GM04503 (cell line): ENCODE data around the gene KXD1.
"Not testable (repeated sequence)": the region's sequence is repeated elsewhere in the genome, so short reads cannot be mapped to it uniquely, and the experiment has no call there.

Experiments
- DNase-seq: peaks from one replicate; pipeline ENCODE4 v3.0.0-alpha.2; 2012; ENCODE audit warnings: low read depth

The KXD1 gene, protein sequence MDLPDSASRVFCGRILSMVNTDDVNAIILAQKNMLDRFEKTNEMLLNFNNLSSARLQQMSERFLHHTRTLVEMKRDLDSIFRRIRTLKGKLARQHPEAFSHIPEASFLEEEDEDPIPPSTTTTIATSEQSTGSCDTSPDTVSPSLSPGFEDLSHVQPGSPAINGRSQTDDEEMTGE

DNA sequence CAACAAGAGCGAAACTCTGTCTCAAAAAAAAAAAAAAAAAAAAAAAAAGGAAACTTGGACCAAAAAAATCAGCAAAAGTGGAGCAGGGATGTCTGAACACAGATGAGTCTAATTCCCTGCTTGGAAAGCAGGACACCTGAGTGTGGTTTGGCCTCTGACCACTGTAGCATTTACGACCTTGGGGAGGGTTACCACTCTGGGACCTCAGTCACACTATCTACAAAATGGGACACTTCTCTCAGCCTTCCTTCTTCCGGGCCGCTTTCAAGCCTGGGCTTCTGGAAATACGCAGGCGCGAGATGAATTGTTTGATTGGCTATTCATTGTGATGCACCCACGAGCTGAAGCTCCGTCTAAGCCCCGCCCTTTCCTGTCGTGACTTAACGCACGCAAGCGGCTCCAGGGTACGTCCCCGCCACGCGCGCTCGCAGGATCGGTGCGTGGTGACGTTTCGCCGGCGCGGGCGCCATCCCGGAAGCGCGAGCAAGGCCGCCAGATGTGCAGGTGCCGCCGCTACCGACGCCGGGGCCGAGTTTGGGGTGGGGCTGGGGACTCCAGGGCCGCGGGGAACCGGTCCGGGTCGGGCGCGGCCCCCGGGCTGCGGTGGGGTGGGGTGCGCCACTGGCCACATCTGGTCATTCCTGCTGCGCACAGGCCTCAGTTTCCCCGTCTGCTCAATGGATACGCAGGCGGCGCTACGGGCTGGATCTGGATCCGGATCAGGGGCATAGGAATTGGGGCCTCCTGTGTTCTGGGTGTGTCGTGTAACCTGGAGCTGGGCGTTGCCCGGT lies at the start of gene KXD1:
Gene KXD1, plus strand, starts transcription at position 460 of the 791 bp plus-strand sequence. CDS start 4,187 bp downstream, outside the sequence.
- DNase-seq, result peak; percentile 91

DNA sequence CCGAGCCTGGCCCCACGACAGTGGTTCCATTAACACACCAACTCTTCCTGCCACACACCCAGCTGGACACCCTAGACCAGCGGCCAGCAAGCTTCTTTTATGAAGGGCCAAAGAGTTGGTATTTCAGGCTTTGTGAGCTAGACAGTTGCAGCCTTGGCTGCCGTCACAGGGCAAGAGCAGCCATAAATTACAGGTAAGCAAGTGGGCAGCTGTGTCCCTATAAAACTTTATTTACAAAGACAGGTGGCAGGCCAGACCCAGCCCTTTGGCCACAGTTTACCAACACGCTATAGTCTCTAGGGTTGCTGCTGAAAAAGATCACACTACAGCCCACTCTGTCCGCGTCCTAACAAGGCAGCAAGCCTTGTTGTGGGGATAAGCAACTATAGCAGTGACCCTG lies 49.1 kb upstream of the KXD1 start:
- no peak for DNase-seq

DNA sequence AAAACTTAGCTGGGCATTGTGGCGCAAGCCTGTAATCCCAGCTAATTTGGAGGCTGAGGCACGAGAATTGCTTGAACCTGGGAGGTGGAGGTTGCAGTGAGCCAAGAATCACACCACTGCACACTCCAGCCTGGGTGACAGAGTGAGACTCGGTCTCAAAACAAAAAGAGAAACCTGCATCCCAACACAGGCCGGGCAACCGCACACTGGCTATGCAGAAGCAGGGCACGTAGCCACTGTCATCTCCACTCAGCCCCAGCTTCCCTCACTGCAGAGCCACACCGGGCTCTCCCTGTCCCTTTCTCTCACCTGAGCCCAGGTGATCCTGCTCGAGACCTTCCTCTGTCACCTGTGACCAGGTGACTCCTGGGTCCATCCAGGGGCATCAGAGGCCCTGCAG lies 47.5 kb upstream of the KXD1 start:
- no peak for DNase-seq

DNA sequence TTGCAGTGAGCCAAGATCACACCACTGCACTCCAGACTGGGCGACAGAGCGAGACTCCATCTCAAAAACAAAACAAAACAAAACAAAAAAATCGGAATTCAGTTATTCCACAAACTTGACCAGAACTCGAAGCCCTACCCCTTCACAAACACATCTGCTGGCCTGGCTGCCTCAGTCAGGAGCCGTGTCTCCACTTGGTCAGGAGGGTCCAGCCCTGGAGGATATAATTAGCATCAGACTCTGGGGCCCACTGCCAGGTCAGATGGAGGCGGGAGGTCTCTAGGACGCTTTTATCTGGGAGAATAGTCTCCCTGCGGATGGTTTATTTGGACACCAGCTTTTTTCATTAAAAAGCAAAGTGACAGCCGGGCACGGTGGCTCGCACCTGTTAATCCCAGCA lies 43.8 kb upstream of the KXD1 start:
- DNase-seq, result no peak

DNA sequence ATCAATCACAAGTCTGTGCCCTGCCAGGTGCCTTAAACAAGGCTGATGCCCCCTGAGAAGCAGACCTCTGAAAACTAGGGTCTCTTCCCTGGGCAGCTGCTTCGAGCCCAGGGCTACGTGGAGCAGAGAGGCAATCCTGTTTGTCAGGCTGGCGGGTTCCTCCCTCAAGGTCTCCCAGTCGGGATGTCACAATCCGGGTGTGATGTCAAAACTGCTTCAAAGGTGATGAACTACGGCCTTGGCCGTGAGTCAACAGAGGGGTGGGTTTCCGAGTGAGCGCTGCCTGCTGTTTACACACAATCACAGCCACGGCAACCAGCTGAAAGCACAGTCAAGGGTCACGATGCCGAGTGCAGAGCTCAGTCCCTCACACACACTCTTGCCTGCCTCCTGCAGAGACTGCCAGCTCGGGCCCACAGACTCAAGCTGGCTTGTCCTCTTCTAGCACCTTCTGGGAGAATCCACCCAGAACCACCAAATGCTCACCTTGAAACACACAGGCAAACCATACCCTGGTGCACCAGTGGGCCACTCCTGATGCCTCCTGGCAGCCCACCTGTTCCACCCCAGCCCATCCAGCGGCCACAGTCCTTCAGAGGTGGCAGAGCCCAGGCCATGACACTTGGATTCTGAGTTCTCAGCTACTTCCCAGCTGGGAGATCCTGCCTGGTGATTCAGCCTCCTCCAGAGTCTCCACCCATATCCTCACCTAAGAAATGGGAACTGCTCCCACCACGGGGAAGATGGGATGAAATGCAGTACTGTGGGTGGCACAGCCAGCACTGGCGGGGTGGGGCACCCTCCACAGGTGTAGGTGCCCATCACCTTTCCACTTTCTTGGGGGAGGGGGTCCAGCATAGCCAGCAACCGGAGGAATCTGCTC lies 42.6 kb upstream of the KXD1 start:
- no peak for DNase-seq

DNA sequence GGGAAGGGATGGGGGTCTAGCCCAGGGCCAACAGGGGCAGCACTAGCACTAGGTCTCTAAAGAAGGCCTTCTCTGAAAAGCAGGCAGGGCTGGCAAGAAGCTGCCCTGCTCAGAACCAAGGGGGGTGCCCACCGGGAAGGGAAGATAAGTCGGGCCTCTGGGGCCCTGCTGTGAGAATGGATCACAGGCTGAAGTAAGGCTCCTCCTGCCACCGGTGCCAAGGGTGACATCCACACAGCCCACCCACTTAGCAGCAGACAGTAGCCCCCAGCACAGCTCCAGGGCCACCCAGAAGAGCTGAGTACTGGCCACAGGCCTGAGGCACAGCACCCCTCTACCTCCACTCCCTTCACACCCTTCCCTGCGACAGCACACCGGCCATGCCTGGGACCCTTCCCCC lies 41.7 kb upstream of the KXD1 start:
- no peak for DNase-seq

DNA sequence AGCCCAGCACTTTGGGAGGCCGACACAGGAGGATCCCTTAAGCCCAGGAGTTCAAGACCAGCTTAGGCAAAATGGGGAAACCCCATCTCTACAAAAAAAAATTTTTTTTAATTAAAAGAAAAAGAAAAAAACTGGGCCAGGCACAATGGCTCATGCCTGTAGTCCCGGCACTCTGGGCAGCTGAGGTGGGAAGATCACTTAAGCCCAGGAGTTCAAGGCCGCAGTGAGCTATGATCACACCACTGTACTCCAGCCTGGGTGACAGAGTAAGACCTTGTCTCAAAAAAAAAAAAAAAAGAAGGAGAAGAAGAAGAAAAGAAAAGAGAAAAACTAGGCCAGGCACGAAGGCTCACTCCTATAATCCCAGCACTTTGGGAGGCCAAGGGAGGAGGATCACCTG lies 40.1 kb upstream of the KXD1 start:
- no peak for DNase-seq

DNA sequence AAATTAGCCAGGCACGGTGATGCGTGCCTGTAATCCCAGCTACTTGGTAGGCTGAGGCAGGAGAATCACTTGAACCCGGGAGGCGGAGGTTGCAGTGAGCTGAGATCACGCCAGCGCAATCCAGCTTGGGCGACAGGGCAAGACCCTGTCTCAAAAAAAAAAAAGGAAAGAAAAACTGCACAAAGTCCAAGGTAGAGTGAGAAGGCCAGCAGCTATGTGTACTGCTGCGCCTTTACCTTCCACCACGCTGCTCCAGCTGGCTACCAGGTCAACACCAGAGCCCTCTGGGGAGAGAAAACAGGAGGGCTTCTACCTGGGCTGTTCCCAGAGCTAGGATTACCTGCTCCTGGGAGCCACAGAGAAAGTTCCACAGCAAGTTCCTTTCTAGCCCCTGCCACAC lies 39.0 kb upstream of the KXD1 start:
- no peak for DNase-seq

DNA sequence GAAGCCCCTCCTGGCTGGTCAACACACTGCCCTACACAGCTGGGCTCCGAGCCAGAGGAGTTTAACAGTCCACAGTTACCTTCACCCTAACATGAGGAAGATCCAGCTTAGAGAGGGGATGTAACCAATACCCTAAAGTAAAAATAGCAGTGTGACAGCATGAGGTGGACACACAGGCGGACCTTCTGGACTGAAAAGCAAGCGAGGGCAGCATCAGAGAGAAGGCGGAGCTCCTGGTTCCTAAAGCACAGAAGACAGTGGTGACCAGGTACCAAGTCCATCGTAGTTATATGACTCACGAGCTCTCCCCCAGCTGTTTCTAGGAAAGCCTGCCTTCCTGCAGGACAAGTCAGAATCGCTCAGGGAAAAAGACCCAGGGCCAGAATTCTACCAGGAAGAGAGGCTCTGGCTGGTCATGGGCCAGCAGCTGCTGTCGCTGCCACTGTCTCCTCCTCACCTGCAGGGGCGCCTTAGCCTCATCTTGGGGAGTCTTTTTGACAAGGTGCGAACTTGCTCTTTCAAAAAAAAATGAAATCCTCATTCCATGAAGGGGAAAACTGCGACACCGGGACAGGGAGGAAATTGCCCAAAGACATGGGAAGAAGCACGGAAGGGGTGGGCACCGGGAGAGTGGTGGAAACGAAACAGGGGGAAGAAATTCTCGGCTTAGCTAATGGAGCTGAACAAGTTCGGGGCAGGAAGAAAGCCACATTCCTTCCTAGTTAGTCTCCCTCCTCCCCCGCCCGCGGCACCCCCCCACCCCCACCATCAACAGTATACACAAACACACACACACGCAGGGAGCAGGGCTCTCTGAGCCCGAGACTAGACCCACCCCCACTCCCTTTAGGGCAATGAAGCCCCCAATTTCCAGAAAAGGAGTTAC lies 37.5 kb upstream of the KXD1 start:
- DNase-seq, result peak; percentile 49

DNA sequence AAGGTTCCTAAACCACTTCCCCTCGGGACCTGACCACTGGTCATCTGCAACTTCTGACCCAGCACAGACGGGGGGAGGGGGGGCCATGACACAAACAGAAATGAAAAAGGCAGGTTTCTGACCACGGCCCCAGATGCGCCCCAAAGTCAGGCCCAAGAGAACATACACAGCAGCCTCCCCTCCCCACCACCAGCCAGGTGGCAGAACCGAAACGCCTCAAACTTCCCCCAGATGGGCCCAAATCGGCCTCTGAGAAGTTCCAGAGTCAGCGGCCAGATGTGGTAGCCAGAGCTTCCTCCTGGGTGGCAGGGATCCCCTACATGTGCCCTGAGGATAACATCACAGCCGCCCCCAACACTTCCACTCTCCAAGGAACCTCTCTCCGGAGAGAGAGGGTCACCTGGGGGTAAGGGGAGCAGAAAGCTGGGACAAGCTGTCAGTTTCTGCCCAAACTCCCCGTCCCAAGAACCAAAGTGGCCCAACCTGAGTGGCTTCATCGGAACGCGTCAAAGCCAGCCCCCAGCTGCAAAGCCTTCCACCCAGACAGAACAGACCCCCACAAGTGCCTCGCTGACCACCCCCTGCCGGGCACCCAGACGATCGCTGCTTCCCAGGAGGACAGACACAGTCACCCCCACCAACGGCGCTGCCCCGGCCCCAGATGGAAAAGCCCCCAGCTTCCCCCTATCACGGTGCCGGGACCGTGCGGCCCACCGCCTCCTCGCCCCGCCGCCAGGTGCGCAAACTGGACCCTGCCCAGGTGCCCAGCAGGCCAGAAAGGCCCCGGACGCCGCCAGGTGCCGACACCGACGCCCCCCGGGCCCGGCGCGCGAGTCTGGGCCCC lies 36.6 kb upstream of the KXD1 start:
- no peak for DNase-seq

DNA sequence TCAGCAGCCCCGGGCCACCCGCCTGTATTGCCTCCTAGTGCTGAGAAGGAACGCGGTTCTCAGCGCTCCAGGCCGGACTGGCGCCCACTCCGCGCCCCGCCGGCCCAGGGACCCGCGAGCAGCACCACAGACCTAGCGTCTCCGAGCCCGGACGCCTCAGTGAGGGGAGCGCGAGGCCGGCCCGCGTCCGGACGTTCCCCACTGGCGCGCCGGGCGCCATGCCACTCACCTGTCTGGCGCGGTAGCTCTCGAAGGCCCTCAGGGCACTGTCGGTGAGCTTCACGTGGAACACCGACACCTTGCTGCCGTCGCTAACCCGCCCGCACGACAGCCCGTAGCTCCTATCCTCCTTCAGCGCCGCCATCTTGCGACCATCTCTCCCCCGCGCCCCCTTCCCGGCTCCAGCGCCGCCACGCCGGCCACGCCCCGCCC lies 36.0 kb upstream of the KXD1 start, which contains the start of gene ELL:
Gene ELL, minus strand, starts transcription at position 379 of the 432 bp plus-strand sequence. Its CDS starts 15 bp downstream, at position 364.
- no peak for DNase-seq

DNA sequence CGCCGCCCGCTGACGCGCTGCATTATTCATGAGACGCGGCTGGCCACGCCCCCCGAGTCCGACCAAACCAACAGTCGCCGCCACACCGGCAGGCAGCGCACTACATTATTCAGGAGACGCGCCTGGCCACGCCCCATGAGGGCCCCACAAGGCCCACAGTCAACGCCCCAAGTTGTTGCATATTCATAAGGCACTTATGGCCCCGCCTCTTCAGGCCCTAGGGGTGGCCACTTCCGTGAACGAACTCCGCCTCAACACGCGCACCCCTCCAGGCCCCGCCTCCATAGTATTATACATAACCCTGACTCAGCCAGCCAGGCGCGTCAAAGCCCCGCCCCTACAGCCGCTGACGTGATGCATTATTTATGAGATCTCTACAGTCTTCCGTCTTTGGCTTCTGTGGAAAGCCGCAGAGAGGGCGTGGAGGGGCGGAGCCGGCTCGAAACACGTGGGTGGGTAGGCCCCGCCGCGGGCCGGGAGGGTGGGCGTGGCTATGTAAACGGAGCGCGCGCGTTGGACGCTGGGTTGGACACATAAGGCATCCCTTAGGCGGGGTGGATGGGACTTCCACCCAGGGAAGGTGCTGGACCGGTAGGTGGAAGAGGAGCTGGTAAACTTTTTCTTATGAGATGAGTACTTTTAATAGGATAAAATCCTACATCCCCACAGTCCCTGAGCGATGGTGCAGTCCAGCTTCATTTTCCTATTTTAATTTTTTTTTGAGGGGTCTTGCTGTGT lies 35.4 kb upstream of the KXD1 start:
- peak; percentile 99 for DNase-seq

DNA sequence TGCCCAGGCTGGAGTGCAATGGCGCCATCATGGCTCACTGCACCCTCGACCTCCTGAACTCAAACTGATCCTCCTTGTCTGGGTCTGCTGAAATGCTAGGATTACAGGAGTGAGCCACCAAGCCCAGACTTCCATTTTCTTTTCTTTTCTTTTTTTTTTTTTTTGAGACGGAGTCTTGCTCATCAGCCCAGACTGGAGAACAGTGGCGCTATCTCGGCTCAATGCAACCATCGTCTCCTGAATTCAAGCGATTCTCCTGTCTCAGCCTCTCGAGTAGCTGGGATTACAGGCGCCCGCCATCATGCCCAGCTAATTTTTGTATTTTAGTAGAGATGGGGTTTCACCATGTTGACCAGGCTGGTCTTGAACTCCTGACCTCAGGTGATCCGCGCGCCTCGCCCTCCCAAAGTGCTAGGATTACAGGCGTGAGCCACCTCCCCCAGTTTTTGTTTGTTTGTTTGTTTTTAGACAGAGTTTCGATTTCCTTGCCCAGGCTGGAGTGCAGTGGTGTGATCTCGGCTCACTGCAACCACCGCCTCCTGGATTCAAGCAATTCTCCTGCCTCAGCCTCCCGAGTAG lies 34.7 kb upstream of the KXD1 start:
- not testable (repeated sequence) for DNase-seq

DNA sequence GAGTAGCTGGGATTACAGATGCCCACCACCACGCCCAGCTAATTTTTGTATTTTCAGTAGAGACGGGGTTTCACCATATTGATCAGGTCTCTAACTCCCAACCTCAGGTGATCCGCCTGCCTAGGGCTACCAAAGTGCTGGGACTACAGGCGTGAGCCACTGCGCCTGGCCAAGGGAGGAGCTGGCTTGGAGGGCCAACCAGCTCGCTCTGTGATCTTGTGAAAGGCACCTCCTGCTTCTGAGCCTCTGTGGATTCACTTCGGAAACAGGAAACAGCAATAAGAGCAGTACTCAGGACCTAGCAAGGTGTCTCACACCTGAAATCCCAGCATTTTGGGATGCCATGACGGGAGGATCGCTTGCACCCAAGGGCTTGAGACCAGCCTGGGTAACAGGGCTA lies 33.8 kb upstream of the KXD1 start:
- no peak for DNase-seq

DNA sequence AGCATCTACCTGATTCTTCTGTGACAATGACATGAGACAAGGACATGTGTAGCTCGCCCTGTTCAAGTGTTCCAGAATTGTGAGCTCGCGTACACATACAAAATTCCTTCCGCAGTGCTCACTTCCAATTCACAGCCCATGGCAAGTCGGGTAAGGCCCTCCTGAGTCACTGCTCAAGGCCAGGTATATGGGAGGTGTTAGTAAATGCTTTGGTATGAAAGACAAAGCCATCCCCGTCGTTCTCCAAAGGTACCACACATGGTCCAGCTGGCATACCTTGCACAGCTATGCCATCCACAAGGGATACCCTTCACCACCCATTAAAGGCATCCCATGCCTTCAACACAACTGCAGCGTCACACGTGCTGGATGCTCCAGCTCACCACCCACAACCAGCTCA lies 31.4 kb upstream of the KXD1 start:
- DNase-seq, result no peak

DNA sequence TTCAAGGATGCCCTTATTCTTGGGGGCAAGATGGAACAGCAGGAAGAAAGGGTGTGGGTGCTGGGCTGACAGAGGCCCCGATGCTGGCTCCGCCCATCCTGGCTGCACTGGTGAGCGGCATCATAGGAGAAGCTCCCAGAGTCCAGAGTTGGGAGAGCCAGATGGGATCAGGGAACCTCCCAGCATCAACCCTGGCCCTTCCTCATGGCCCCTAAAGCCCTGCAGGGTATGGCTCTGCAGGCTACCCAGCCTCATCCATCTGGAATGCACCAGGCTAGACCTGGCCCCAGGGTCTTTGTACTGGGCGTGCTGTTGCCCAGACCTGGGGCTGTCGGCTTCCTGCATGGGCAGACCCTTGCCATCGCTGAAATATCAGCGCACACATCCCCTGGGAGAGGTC lies 27.9 kb upstream of the KXD1 start:
- DNase-seq, result no peak

DNA sequence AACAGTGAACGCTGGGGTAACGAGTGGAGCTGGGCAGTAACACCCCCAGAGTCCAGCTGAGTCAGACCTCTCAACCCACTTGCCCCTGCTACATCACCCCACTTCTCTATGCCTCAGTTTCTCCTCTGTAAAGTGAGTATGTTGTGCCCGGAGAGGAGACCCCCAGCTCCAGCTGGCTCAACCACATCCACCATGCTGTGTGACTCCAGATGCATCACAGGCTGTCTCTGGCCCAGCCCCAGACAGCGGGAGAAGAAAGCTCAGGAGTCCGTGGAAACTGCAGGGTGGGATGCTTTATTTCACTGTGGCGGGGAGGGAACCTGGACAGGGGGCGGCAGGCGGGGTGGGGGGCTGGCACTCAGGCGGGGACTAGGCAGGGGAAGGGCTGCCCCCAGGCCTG lies 26.2 kb upstream of the KXD1 start:
- no peak for DNase-seq

DNA sequence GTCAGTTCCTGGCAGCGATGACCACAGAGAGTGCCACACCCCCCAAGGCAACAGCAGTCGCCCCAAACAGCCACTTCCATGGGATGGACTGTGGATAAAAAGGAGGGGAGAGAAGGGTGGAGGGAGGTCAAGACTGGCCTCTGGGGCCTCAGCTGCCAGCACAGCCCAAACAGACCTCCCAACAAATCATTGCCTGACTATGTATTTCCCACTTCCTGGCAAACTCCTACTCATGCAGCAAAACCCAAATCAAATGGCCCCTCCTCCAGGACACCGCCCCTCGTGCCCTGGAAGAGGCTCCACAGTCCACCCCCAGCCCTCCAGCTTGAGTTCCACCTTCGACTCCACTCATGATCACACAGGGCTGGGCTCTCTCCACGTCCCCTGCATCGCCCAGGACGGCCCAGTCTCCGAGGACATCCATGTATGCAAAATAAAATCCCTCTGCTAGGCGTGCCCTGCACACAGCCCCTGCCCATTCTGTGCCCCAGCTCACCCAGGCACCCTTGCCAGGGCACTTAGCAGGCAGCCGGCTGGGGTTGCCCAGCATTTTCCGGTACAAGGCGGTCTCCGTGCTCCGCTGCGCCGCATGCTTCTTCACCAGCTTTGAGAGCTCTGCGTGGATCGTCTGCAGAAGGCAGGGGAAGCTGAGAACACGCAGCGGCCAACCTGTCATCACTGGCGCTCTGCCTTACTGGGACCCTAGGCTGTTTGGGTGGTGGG lies 25.3 kb upstream of the KXD1 start:
- DNase-seq, result no peak

DNA sequence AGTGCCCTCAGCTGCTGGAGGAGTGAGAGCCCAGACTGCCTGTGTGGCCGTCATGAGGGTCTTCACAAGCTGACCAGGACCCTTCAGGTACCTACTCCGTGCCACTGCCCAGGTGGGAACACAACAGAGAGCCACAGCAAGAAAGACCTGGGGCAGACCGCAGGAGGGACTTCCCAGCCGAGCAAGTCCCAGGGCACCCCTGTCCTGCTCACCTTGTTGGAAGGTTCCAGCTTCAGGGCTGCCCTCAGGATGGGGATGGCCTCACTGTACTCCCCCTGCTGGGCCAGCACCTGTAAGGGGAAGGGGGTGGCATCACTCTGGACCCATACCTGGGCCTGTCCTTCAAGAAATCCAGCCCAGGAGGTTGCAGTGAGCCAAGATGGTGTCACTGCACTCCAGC lies 24.6 kb upstream of the KXD1 start:
- DNase-seq, result no peak
